GM19467 (cell line): ENCODE measurements around the gene ACKR3.

Experiments used
- ATAC-seq: cut with Tn5 transposase; IDR thresholded peaks from one replicate; pipeline ENCODE4 v1.9.1; 2021; ENCODE audit warnings: mild to moderate bottlenecking, moderate library complexity; ENCODE audit not compliant: unreplicated experiment

ACKR3 gene

GRCh38 chr2:236569573-236569973, at the start of gene ACKR3:
Gene ACKR3 (plus strand): TSS chr2:236569825. CDS start chr2:236580466, 10,641 bp downstream.
- ATAC-seq, result peak; percentile 79

DNA sequence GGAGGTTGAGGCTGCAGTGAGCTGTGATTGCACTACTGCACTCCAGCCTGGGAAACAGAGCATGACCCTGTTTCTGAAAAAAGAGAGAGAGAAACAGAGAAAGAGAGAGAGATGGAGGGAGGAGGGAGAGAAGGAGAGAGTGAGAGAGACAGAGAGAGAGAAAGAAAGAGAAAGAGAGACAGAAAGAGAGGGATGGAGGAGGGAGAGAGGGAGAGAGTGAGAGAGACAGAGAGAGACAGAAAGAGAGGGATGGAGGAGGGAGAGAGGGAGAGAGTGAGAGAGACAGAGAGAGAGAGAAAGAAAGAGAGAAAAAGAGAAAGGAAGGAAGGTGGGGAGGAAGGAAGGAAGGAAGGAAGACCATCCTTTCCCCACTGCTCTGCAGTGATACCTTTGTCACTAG, 48.1 kb upstream of the ACKR3 start:
- ATAC-seq, result no peak

GRCh38 chr2:236523249-236523648, 46.4 kb upstream of the ACKR3 start:
- no peak for ATAC-seq

DNA sequence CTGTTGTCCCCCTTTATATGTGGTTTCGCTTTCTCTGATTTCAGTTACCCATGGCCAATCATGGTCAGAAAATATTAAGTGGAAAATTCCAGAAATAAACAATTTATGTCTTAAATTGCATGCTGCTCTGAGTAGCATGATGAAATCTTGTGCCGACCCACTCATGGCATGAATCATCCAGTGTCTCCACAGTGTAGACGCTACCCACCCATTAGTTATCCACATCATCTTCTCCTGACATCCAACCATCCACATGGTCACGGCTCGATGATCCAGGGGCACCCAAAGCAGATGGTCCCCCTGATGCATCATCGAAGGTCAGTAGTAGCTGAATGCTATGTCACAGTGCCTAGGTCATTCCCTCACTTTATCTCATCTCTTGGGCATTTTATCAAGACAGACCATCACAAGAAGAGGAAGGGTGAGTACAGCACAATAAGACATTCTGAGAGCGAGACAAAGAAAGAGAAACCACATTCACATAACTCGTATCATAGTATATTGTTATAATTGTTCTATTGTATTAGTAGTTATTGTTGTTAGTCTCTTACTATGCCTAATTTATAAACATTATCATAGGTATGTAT, 44.1 kb upstream of the ACKR3 start:
- ATAC-seq, result no peak

DNA sequence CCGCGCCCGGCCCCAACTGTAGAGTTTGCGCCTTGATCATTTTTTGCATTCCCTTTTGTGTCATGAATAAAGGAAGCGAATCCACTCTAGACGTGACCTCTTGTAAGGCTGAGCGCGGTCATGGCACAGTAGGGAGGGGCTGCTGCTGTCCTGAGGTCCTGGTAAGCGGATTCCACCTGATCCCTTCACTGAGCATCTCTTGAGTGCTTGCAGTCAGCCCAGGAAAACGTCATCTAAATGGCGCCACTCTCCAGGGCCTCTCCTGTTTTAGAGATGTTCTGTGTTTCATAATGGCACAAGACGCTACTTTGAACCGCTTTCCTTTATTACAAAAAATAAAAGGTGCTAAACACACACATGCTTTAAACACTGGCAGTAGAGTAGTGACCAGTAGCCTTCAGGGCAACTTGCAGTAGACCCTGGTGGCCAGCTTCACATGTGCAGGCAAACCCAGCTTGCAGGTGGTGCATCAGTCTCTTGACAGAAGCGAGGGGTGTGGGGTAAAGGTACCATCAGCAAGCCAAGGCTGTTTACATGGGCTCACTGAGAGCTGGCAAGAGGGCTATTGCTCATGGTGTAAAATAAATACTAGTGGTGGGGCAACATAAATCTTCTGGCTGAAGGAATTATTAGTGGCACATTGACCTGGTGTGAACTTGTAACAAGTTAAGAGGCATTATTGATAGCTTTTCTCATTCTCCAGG, 43.0 kb upstream of the ACKR3 start:
- ATAC-seq, result no peak

- no peak for ATAC-seq
Measured at GRCh38 chr2:236527159-236527630, 42.4 kb upstream of the ACKR3 start.

DNA sequence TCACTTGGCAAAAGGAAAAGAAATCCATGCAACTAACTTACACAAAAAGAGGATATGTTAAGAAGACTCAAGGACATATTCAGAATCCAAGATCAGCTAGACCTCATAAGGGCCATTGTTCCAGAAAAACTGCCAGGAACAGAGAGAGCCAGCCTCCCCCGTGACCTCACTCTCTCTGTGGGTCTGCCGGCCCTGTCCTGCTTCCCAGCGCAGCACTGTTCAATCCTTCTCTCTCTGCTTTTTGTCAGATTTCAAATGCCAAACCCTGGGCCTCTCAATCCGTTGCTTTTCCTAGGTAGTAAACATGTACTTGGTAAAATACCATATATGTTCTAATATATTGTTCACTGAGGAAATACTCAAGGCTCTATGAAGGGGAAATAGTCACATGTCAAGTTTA, 40.0 kb upstream of the ACKR3 start:
- no peak for ATAC-seq

DNA sequence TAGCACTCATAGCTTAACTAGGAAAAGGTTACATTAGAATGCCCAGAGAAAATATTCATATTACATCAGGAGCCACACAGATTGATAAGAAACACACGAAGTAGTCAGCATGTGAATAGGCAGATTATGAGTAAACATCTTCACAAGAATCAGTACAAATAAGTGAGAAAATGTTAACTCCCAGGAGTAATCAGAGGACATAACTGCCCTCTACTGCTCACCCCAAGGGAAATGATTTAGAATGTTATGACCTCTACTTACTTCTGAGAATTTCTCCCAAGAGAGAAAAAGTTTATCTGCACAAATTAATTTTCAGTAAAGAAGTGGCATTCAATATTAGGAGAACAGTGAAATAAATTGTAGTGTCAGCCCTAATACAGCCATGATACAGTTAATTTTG, 39.1 kb upstream of the ACKR3 start:
- ATAC-seq, result no peak

DNA sequence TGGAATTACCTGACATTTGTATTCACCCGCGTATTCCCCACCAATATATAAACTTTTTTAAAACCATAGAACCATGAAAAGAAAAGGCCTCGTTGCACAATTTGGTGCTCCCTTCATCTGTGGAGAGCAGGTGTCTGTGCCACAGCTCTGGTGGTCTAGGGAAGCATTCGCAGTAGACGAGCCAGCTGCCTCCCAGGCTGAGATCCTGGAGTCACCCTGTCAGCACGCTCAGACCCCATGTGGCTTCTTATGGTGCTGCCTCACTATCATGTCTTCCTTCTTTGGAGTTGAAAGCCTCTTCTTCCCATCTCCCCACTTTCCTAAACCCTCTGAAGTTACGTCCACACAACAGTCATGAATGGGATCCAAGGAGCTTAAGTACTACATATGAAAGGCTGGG, 38.4 kb upstream of the ACKR3 start:
- no peak for ATAC-seq

- no peak for ATAC-seq
Measured at GRCh38 chr2:236531996-236532395, 37.6 kb upstream of the ACKR3 start.

GRCh38 chr2:236533343-236533742, 36.3 kb upstream of the ACKR3 start:
- ATAC-seq, result no peak

GRCh38 chr2:236535024-236535423, 34.6 kb upstream of the ACKR3 start:
- no peak for ATAC-seq

DNA sequence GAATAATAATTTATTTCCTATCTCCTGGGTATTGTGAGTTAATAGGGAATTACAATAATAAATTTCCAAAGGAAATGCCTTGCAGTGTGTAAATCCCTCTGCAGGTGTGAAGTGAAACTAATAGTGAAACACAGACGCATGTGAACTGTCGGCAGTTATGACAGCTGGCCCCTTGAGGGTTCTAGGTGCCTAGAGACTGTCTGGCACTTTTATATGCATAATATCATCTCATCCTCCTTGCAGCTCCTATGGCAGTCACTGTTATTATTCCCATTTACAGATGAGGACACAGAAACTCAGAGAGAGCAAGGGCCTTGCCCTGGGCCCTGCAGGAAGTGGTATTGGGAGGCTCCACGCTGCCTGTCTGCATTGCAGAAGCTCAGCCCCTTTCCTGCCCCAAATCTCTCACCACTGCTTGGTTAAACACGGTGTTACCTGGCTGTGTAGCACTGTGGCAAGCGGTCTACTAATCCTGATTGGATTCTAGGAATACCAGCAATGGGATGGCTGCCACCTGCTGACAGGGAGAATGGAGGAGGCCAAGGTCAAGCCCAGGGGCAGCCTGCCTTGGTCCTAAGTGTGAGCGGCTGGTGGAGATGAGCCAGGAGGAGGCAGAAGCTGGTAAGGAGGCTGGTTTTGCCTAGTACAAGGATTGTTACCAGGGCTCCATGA, 32.8 kb upstream of the ACKR3 start:
- peak; percentile 53 for ATAC-seq

DNA sequence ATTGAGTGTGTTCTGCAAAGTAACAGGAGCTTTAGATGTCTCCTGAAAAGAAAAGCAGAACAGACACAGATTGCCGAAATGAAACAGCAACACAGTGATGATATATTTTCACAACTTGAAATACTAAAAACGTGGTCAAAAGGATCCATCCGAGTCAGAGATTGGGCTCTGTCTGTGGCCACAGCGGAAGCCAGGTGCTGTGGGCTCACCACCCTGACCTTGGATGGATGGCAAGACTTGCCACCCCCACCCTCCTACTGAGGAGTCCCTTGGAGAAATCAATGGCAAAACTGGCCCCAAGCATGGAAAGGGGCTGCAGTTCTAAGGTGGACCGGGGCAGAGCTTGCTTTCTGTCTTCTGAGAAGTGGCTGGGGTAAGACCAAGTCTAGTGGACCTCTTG, 31.4 kb upstream of the ACKR3 start:
- ATAC-seq, result no peak

DNA sequence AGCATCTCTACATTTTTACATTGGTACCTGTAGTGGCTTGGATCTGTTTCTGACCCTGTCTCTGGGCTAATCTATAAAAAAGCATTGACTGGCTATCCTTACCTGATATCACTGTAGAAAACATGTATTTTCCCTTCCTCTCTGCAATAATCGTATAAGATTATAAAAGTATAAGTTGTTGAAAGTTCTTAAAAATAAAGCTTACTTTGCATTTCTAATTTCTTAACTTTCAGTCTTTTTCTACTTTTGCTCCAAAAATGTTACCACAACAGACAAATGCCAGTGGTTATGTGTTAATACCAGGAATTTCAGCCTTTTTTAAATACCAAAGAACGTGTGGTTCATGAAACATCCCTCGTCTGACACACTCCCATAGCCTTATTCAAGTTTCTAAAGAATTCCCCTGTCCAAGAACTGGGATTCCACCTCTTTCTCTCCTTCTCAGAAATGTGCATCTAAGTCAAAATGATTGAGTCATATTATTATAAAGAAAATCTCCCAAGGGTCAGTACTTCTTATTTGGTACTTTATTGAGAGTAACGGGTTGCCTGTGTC, 28.5 kb upstream of the ACKR3 start:
- no peak for ATAC-seq

GRCh38 chr2:236544362-236544761, 25.3 kb upstream of the ACKR3 start:
- ATAC-seq, result no peak

DNA sequence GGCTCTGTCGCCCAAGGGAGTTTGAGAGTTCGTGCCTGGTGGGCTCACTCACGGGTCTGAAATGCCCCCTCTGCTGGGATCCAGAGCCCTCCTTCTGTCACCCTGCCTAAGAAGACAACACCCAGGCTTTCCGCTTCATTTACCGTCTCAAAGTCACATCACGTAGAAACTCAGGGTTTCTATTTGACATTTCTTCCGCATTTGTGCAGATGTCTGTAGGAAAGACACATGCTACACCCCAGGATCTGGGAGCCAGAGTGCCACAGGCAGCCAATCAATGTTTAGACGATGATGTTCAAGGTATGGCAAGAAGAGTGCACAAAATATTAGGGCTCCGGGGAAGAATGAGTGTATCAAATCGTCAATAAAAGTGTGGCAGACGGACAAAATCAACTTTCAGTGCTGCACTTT, 24.4 kb upstream of the ACKR3 start:
- no peak for ATAC-seq

DNA sequence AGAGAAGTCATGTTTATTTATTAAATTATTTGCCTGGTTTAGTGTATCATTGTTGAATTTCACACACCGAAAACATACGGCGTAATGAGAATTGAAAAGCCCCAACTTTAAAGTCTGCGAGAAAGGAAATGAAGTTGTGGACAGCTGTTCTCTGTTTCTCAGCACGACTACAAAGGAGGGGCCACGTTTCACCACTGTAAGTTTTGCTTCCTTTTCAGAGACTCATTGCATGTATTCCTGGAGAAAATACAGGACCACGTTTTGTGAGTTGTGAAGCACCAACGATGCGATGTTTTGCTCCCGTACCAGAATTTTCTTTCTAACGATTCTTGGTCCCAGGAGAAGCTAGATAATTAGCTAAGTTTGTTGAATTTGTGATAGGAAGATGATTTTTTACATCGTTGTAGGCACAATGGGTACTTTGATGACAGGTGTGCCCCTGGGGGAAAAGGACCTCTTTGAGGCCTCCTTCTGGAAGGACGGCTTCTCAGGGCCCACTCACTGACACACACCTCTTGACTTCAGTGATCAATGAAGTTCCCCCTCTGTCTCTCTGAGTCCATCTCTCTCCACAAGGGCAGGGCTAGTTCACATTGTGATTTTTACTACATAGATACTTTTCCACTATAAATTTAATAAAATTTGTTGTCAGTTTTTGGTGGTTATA, 23.7 kb upstream of the ACKR3 start:
- ATAC-seq, result peak; percentile 59

GRCh38 chr2:236546561-236547002, 23.0 kb upstream of the ACKR3 start:
- ATAC-seq, result peak; percentile 33

GRCh38 chr2:236547725-236548124, 21.9 kb upstream of the ACKR3 start:
- no peak for ATAC-seq
